Lower leg skin (tissue), 4 donors: ENCODE measurements around the gene STK4. TPM values are rescaled to one million over a fixed set of nuclear protein-coding genes. Genes with fewer than 3 reads are reported as not detected.

Experiments used
- DNase-seq, 2 donors: peaks; one replicate each; pipeline ENCODE4 v3.0.0-alpha.2; 2019; ENCODE audit warnings: low spot score in 2 of 2
- H3K4me3 ChIP-seq: fragments of 200-600 bp; sonication (generic); 2 replicates; pipeline ENCODE4 v1.5.1; 2017; ENCODE audit warnings: mild to moderate bottlenecking, low read depth; ENCODE audit not compliant: poor library complexity, severe bottlenecking
- POLR2A ChIP-seq, 2 donors: fragments of 450-650 bp; IDR thresholded peaks; one replicate each; pipeline ENCODE4 v1.6.1; 2016 to 2017; ENCODE audit warnings: antibody characterized with exemption in 2 of 2, mild to moderate bottlenecking in 1 of 2, moderate library complexity in 1 of 2
- WGBS, 2 donors: methylation state at CpG; one replicate each; pipeline ENCODE4 v1.1.5; 2018; 5-methylcytosine and 5-hydroxymethylcytosine counted together
- intact Hi-C: fragments of 100-400 bp; cut with DNase I; formaldehyde crosslinking; loops from one replicate; pipeline ENCODE4 v1.15.0; 2023; ENCODE audit warnings: low total_unique reads
- total RNA-seq, 4 donors: library from RNA; depleted of rRNA; stranded (reverse); fragments of >200 nt; gene quantifications; one replicate each; pipeline ENCODE4 v1.1.0, GENCODE V29; 2016
- TF ChIP-seq, protein P1 (sequence below), 3 donors: fragments of 450-650 bp; IDR thresholded peaks; one replicate each; pipeline ENCODE4 v1.5.1; 2016; ENCODE audit warnings: antibody characterized with exemption in 3 of 3, mild to moderate bottlenecking in 3 of 3, moderate library complexity in 2 of 3

STK4 gene
- total RNA-seq, 4 donors from 2014 or later: 27.0 to 37.4 (median 28.2) TPM

DNA sequence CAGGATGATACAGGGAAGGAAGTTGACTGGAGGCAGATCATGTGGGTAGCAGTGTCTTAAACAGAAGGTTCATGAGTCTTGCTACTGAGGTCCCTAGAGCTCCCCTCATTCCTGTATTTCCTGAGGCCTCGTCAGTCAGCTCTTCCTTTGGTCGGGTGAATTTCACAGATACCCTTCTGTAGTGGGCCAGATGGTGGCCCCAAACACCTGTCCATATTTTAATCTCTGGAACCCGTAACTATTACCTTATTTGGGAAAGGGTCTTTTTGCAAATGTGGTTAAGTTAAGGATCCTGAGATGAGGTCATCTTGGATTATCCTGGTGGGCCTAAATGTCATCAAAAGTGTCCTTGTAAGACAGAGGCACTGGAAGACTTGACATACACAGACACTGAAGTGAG is 125.1 kb downstream of the STK4 start:
- H3K4me3 ChIP-seq: no peak overlapping the region
- intact Hi-C loops: loop anchor here (10.0 kb wide), 1 partner anchor 47 kb away; no protein-coding TSS in a partner anchor
- TF ChIP-seq, protein P1, sequence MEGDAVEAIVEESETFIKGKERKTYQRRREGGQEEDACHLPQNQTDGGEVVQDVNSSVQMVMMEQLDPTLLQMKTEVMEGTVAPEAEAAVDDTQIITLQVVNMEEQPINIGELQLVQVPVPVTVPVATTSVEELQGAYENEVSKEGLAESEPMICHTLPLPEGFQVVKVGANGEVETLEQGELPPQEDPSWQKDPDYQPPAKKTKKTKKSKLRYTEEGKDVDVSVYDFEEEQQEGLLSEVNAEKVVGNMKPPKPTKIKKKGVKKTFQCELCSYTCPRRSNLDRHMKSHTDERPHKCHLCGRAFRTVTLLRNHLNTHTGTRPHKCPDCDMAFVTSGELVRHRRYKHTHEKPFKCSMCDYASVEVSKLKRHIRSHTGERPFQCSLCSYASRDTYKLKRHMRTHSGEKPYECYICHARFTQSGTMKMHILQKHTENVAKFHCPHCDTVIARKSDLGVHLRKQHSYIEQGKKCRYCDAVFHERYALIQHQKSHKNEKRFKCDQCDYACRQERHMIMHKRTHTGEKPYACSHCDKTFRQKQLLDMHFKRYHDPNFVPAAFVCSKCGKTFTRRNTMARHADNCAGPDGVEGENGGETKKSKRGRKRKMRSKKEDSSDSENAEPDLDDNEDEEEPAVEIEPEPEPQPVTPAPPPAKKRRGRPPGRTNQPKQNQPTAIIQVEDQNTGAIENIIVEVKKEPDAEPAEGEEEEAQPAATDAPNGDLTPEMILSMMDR (IDR thresholded peaks at IDR 0.05): no peak
- no peak for TF ChIP-seq POLR2A (IDR thresholded peaks at IDR 0.05)
- DNase-seq: no peak
- 93 to 94% methylated on average over 3 of the region's 3 CpGs for WGBS, 2 donors

GRCh38 chr20:45092898-45093297 is 126.6 kb downstream of the STK4 start:
- TF ChIP-seq POLR2A (IDR thresholded peaks at IDR 0.05): no peak
- TF ChIP-seq, protein P1 (IDR thresholded peaks at IDR 0.05): no peak
- no peak overlapping the region for H3K4me3 ChIP-seq
- WGBS, 2 donors: 87% methylated on average over 7 of the region's 7 CpGs
- intact Hi-C loops: loop anchor here (10.0 kb wide), 1 partner anchor 48 kb away; no protein-coding TSS in a partner anchor
- DNase-seq: no peak

GRCh38 chr20:45094201-45094600 is 127.9 kb downstream of the STK4 start:
- no peak for DNase-seq
- no peak overlapping the region for H3K4me3 ChIP-seq
- intact Hi-C loops: loop anchor here (10.0 kb wide), 1 partner anchor 49 kb away; no protein-coding TSS in a partner anchor
- WGBS, 2 donors: 77 to 83% methylated on average over 2 of the region's 2 CpGs
- TF ChIP-seq POLR2A (IDR thresholded peaks at IDR 0.05): no peak
- TF ChIP-seq, protein P1 (IDR thresholded peaks at IDR 0.05): no peak

- no peak overlapping the region for H3K4me3 ChIP-seq
- intact Hi-C loops: loop anchor here (10.0 kb wide), 1 partner anchor 50 kb away; no protein-coding TSS in a partner anchor
- no peak for DNase-seq
- TF ChIP-seq, protein P1 (IDR thresholded peaks at IDR 0.05): no peak
- TF ChIP-seq POLR2A (IDR thresholded peaks at IDR 0.05): no peak
- WGBS, 2 donors: 88 to 94% methylated on average over 5 to 11 of the region's 11 CpGs
Observed at GRCh38 chr20:45094864-45095574, 128.7 kb downstream of the STK4 start.

GRCh38 chr20:45095805-45096238 is 129.5 kb downstream of the STK4 start:
- WGBS, 2 donors: 6 to 9% methylated on average over 7 of the region's 7 CpGs
- TF ChIP-seq, protein P1 (IDR thresholded peaks at IDR 0.05): no peak
- TF ChIP-seq POLR2A (IDR thresholded peaks at IDR 0.05): no peak
- no peak overlapping the region for H3K4me3 ChIP-seq
- intact Hi-C loops: loop anchor here (10.0 kb wide), 1 partner anchor 51 kb away; no protein-coding TSS in a partner anchor
- DNase-seq: peak in 1 of 2 donors; percentile 47
